Urinary bladder (tissue), 4 donors: ENCODE results near the gene NRXN3. TPM values are rescaled to one million over a fixed set of nuclear protein-coding genes. Genes with fewer than 3 reads are reported as not detected.

Experiments
- DNase-seq: peaks from one replicate; pipeline ENCODE4 v3.0.0-alpha.2; 2015; ENCODE audit errors: extremely low spot score
- H3K27ac ChIP-seq: one replicate; pipeline ENCODE4 v1.5.1; 2013; ENCODE audit warnings: low read depth, mild to moderate bottlenecking, moderate library complexity
- H3K36me3 ChIP-seq: one replicate; pipeline ENCODE4 v1.6.1; 2013; ENCODE audit warnings: mild to moderate bottlenecking, moderate library complexity; ENCODE audit not compliant: insufficient read depth
- H3K4me1 ChIP-seq: one replicate; pipeline ENCODE4 v1.6.1; 2013; ENCODE audit warnings: mild to moderate bottlenecking, moderate library complexity; ENCODE audit not compliant: insufficient read depth
- H3K4me3 ChIP-seq: one replicate; pipeline ENCODE4 v1.5.1; 2013; ENCODE audit warnings: low read depth, low read length
- WGBS: extraction: QIAGEN DNeasy Blood & Tissue Kit; methylation state at CpG from one replicate; pipeline ENCODE4 v1.1.7; 2013; 5-methylcytosine and 5-hydroxymethylcytosine counted together
- polyA plus RNA-seq: library from polyadenylated mRNA; stranded (reverse); fragments of 200-250 nt; gene quantifications from one replicate; pipeline ENCODE4 v1.2.3, GENCODE V29; 2013
- total RNA-seq: library from RNA; depleted of rRNA; stranded (reverse); fragments of >200 nt; gene quantifications from one replicate; pipeline ENCODE4 v1.2.3, GENCODE V29; 2014
- donor health status: healthy with polysubstance abuse.
- donor health status: healthy.

NRXN3 gene
- total and polyA plus RNA-seq, 2 donors: 3.9 to 6.7 TPM

GRCh38 chr14:79144896-79145295 lies 974.7 kb downstream of the NRXN3 start:
- Histone ChIP-seq H3K27ac (no peak overlapping the region), H3K4me1 (no peaks in the 10 kb centered on the region), H3K4me3 (no peak overlapping the region), H3K36me3 (no peaks in the 10 kb centered on the region)
- DNase-seq: no peak
- WGBS: 92% methylated on average over 3 of the region's 3 CpGs

DNA sequence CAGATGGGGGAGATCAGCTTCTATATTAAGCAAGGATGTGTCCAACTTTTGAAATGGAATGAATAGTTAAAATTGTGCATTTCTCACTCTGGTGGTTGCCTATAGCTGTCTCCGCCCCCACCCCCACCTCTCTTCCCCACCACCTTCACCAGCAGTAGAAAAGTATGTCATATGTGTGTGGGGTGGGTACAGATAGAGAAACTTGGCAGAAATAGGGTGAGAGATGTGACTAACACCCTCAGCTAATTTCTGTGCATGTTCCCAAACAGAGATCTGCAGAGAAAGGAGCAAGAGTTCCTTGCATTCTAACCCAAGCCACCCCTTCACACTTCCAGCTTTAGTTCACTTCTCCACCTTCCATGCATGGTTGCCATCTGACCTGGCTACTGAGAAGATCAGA lies 980.1 kb downstream of the NRXN3 start:
- H3K27ac ChIP-seq: no peak overlapping the region
- no peak for DNase-seq
- H3K4me3 ChIP-seq: no peak overlapping the region
- WGBS: 84% methylated on average over 1 of the region's 1 CpG
- H3K36me3 ChIP-seq: no peaks in the 10 kb centered on the region
- no peaks in the 10 kb centered on the region for H3K4me1 ChIP-seq

GRCh38 chr14:79157369-79157768 lies 987.2 kb downstream of the NRXN3 start:
- no peak overlapping the region for H3K4me3 ChIP-seq
- H3K27ac ChIP-seq: no peak overlapping the region
- no peak for DNase-seq
- H3K4me1 ChIP-seq: no peaks in the 10 kb centered on the region
- H3K36me3 ChIP-seq: no peaks in the 10 kb centered on the region

GRCh38 chr14:79161571-79161970 lies 991.4 kb downstream of the NRXN3 start:
- WGBS: 23% methylated on average over 7 of the region's 7 CpGs
- H3K27ac ChIP-seq: no peak overlapping the region
- no peak for DNase-seq
- no peaks in the 10 kb centered on the region for H3K4me1 ChIP-seq
- H3K36me3 ChIP-seq: no peaks in the 10 kb centered on the region
- no peak overlapping the region for H3K4me3 ChIP-seq

DNA sequence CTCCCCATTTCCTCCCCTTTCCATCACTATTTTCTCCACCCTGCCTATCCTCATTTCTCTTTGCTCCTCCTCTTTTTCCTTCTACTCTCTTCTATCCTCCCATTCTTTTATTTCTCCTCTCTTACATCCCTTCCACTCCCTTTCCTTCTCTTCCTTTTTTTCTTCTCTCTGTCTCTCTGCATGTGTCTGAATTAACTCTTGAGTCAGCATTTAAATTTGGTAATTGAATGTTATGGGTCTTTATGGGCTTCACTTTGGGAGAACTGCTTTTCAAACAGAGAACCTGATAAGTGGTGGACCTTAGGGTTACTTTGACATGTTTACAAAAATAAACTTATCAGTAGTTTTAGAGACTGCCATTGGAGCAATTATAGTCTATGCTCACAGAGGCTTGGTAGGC lies 992.7 kb downstream of the NRXN3 start:
- Histone ChIP-seq H3K36me3 (no peaks in the 10 kb centered on the region), H3K4me1 (no peaks in the 10 kb centered on the region)
- no peak for DNase-seq

GRCh38 chr14:79165471-79166090 lies 995.4 kb downstream of the NRXN3 start:
- no peak overlapping the region for H3K4me3 ChIP-seq
- no peaks in the 10 kb centered on the region for H3K36me3 ChIP-seq
- DNase-seq: no peak
- H3K27ac ChIP-seq: no peak overlapping the region
- H3K4me1 ChIP-seq: no peaks in the 10 kb centered on the region
- 69% methylated on average over 4 of the region's 4 CpGs for WGBS

More for the DNA sequence above, 992.7 kb downstream of the NRXN3 start:
- no peak overlapping the region for H3K4me3 ChIP-seq
- H3K27ac ChIP-seq: no peak overlapping the region

GRCh38 chr14:79166171-79166570 lies 996.0 kb downstream of the NRXN3 start:
- no peak overlapping the region for H3K4me3 ChIP-seq
- no peaks in the 10 kb centered on the region for H3K4me1 ChIP-seq
- no peak overlapping the region for H3K27ac ChIP-seq
- H3K36me3 ChIP-seq: no peaks in the 10 kb centered on the region
- no peak for DNase-seq
- WGBS: 64% methylated on average over 2 of the region's 2 CpGs

GRCh38 chr14:79167957-79168356 lies 997.8 kb downstream of the NRXN3 start:
- H3K4me1 ChIP-seq: no peaks in the 10 kb centered on the region
- 47% methylated on average over 1 of the region's 1 CpG for WGBS
- H3K27ac ChIP-seq: no peak overlapping the region
- no peaks in the 10 kb centered on the region for H3K36me3 ChIP-seq
- H3K4me3 ChIP-seq: no peak overlapping the region
- DNase-seq: no peak

DNA sequence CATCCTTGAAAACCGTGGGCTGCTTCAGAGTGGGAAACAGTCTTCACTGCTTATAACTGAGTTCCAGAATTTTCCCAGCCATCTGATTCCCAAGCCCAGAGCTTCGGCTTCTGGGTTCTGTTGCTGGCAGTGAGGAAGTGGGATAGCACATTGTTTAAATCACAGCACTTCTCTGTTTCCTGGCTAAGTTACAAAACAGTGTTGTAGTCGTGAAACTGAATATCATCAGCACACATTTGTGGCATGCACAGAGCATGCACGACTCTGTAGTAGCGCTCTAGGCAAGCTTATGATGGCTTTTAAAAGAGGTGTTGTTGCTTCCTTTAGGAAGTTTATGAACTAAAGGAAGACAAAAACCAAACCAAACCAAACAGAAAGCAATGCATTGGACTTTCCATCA lies 1005.5 kb downstream of the NRXN3 start:
- no peak overlapping the region for H3K27ac ChIP-seq
- 21% methylated on average over 5 of the region's 5 CpGs for WGBS
- no peak for DNase-seq

DNA sequence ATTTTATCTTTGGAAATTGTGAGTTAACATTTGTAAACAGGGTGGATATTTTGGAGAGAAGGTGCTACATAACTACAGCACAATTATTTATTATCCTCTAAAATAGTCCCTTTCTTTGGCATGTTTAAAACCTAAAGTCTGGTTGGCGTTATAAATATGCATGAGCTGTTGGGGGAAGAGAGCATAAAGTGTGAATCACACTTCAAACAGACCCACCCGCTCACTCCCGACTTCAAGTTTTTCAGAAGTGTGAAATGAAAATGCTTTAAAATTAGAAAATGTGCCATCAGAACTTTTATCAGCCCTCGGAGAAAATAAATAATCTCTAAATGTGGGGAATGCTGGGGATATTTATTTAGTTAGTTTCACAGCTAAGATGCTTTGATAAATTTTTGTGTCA lies 1006.9 kb downstream of the NRXN3 start:
- Histone ChIP-seq H3K4me3 (no peak overlapping the region), H3K36me3 (no peaks in the 10 kb centered on the region), H3K27ac (no peak overlapping the region), H3K4me1 (no peaks in the 10 kb centered on the region)
- no peak for DNase-seq
- WGBS: 80% methylated on average over 4 of the region's 4 CpGs

More for the DNA sequence above, 1005.5 kb downstream of the NRXN3 start:
- no peak overlapping the region for H3K4me3 ChIP-seq
- no peaks in the 10 kb centered on the region for H3K4me1 ChIP-seq
- no peaks in the 10 kb centered on the region for H3K36me3 ChIP-seq

- H3K36me3 ChIP-seq: no peaks in the 10 kb centered on the region
- DNase-seq: no peak
- no peak overlapping the region for H3K27ac ChIP-seq
- no peaks in the 10 kb centered on the region for H3K4me1 ChIP-seq
- no peak overlapping the region for H3K4me3 ChIP-seq
Observed at GRCh38 chr14:79178719-79179118, 1008.5 kb downstream of the NRXN3 start.

DNA sequence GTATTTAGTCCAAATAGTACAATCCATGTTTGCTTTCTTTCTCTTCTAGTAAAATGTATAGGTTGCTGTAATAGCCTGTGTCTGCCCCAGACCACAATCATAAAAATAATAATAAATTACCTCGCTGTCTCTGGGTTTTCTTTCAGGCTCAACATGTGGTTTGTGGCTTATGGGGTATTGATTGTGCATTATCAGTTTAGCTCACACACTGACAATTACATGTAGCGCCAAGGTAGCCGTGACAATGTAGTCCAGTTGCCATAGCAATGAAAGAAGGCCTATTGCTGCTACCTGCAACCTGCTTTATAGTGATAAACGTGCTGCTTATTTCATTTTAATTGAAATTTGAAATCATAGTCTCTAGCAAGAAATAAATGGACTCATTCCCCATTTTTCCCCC lies 1009.8 kb downstream of the NRXN3 start:
- no peak overlapping the region for H3K4me3 ChIP-seq
- WGBS: 82% methylated on average over 4 of the region's 4 CpGs
- H3K36me3 ChIP-seq: no peaks in the 10 kb centered on the region

GRCh38 chr14:79180656-79181055 lies 1010.5 kb downstream of the NRXN3 start:
- Histone ChIP-seq H3K36me3 (no peaks in the 10 kb centered on the region), H3K4me3 (no peak overlapping the region), H3K27ac (no peak overlapping the region), H3K4me1 (no peaks in the 10 kb centered on the region)
- whole genome bisulfite sequencing: 86% methylated on average over 4 of the region's 4 CpGs
- DNase-seq: no peak

More for the DNA sequence above, 1009.8 kb downstream of the NRXN3 start:
- Histone ChIP-seq H3K4me1 (no peaks in the 10 kb centered on the region), H3K27ac (no peak overlapping the region)
- DNase-seq: no peak

- Histone ChIP-seq H3K36me3 (no peaks in the 10 kb centered on the region), H3K4me3 (no peak overlapping the region), H3K27ac (no peak overlapping the region), H3K4me1 (no peaks in the 10 kb centered on the region)
- DNase-seq: no peak
- WGBS: 57% methylated on average over 3 of the region's 3 CpGs
Observed at GRCh38 chr14:79186523-79186922, 1016.4 kb downstream of the NRXN3 start.
